Activated T-cell treated with anti-CD3 and anti-CD28 coated beads for 24 hours (primary cell): Measurements from ENCODE around the gene CLDN20.
"Not testable (repeated sequence)": the region's sequence is repeated elsewhere in the genome, so short reads cannot be mapped to it uniquely, and the experiment has no call there.

Experiments used
- DNase-seq: peaks from one replicate; pipeline ENCODE4 v3.0.0-alpha.2; 2020; ENCODE audit warnings: low read depth

CLDN20 gene

GRCh38 chr6:155312950-155313349 is 49.1 kb downstream of the CLDN20 start:
- not testable (repeated sequence) for DNase-seq

GRCh38 chr6:155313602-155314091 is 49.8 kb downstream of the CLDN20 start:
- DNase-seq = no peak

- DNase-seq = peak; percentile 99
Measured at GRCh38 chr6:155314092-155314772, 50.4 kb downstream of the CLDN20 start, which contains the start of gene TFB1M. Gene TFB1M, minus strand, starts transcription at chr6:155314484. Its CDS starts 56 bp downstream, at chr6:155314428.

- DNase-seq = no peak
Measured at GRCh38 chr6:155314773-155315515, 51.1 kb downstream of the CLDN20 start.

- DNase-seq = no peak
Measured at GRCh38 chr6:155315516-155315871, 51.7 kb downstream of the CLDN20 start.

- DNase-seq = no peak
Measured at GRCh38 chr6:155316419-155316818, 52.6 kb downstream of the CLDN20 start.

GRCh38 chr6:155317186-155317585 is 53.4 kb downstream of the CLDN20 start:
- DNase-seq = no peak

- DNase-seq = no peak
Measured at GRCh38 chr6:155319902-155320301, 56.1 kb downstream of the CLDN20 start.

GRCh38 chr6:155324172-155324571 is 60.4 kb downstream of the CLDN20 start:
- DNase-seq = no peak

GRCh38 chr6:155324993-155325392 is 61.2 kb downstream of the CLDN20 start:
- DNase-seq = no peak

- DNase-seq = no peak
Measured at GRCh38 chr6:155325700-155326516, 62.1 kb downstream of the CLDN20 start.
